Measurements from ENCODE around the gene SKIL. TPM values are rescaled to one million over a fixed set of nuclear protein-coding genes. Genes with fewer than 3 reads are reported as not detected.

Gene SKIL
- total RNA-seq, 1 donor from 2014 or later, result 94.0 TPM

- DNase-seq (ENCODE audit: low spot score), result no peak
- Mint-ChIP-seq H3K4me3 (ENCODE audit: unreplicated experiment) (no peak overlapping the region), H3K27me3 (ENCODE audit: low read depth) (no peaks in the 10 kb centered on the region), H3K27ac (ENCODE audit: unreplicated experiment) (no peak overlapping the region), H3K36me3 (ENCODE audit: low read depth) (no peaks in the 10 kb centered on the region), H3K9me3 (ENCODE audit: low read depth) (no peaks in the 10 kb centered on the region), H3K4me1 (ENCODE audit: low read depth) (peaks cover 9% of the 10 kb centered on the region)
- TF ChIP-seq CTCF (IDR thresholded peaks at IDR 0.05), result peak; percentile 85
Observed at GRCh38 chr3:170410428-170411029, 53.0 kb downstream of the SKIL start.

- Mint-ChIP-seq H3K27ac (ENCODE audit: unreplicated experiment) (no peak overlapping the region), H3K36me3 (ENCODE audit: low read depth) (peaks cover 2% of the 10 kb centered on the region), H3K4me3 (ENCODE audit: unreplicated experiment) (no peak overlapping the region), H3K9me3 (ENCODE audit: low read depth) (no peaks in the 10 kb centered on the region), H3K4me1 (ENCODE audit: low read depth) (peaks cover 11% of the 10 kb centered on the region), H3K27me3 (ENCODE audit: low read depth) (no peaks in the 10 kb centered on the region)
- TF ChIP-seq CTCF (IDR thresholded peaks at IDR 0.05), result no peak
- no peak for DNase-seq (ENCODE audit: low spot score)
Observed at GRCh38 chr3:170413291-170413690, 55.8 kb downstream of the SKIL start.

- Mint-ChIP-seq H3K27me3 (ENCODE audit: low read depth) (no peaks in the 10 kb centered on the region), H3K4me3 (ENCODE audit: unreplicated experiment) (no peak overlapping the region), H3K36me3 (ENCODE audit: low read depth) (peaks cover 5% of the 10 kb centered on the region), H3K9me3 (ENCODE audit: low read depth) (no peaks in the 10 kb centered on the region), H3K4me1 (ENCODE audit: low read depth) (peaks cover 12% of the 10 kb centered on the region), H3K27ac (ENCODE audit: unreplicated experiment) (no peak overlapping the region)
- peak; percentile 97 for TF ChIP-seq CTCF (IDR thresholded peaks at IDR 0.05)
- no peak for DNase-seq (ENCODE audit: low spot score)
Observed at GRCh38 chr3:170414202-170414663, 56.7 kb downstream of the SKIL start.

GRCh38 chr3:170417090-170417489 is 59.6 kb downstream of the SKIL start:
- DNase-seq (ENCODE audit: low spot score), result no peak
- H3K27ac Mint-ChIP-seq (ENCODE audit: unreplicated experiment), result no peak overlapping the region

More at GRCh38 chr3:170417090-170417489, 59.6 kb downstream of the SKIL start:
- Mint-ChIP-seq H3K27me3 (ENCODE audit: low read depth) (no peaks in the 10 kb centered on the region), H3K4me1 (ENCODE audit: low read depth) (peaks cover 12% of the 10 kb centered on the region), H3K4me3 (ENCODE audit: unreplicated experiment) (no peak overlapping the region), H3K9me3 (ENCODE audit: low read depth) (no peaks in the 10 kb centered on the region), H3K36me3 (ENCODE audit: low read depth) (peaks cover 9% of the 10 kb centered on the region)
- TF ChIP-seq CTCF (IDR thresholded peaks at IDR 0.05), result no peak

Measured in chondrocyte (in vitro differentiated cells).